ENCODE results near the gene RNF113B. TPM values are rescaled to one million over a fixed set of nuclear protein-coding genes. Genes with fewer than 3 reads are reported as not detected.

Gene RNF113B
- total and polyA plus RNA-seq, 12 donors: 0.15 to 0.27 TPM; not detected in 10

- no peak for DNase-seq
Observed at GRCh38 chr13:98150832-98151479, 26.1 kb downstream of the RNF113B start.

DNA sequence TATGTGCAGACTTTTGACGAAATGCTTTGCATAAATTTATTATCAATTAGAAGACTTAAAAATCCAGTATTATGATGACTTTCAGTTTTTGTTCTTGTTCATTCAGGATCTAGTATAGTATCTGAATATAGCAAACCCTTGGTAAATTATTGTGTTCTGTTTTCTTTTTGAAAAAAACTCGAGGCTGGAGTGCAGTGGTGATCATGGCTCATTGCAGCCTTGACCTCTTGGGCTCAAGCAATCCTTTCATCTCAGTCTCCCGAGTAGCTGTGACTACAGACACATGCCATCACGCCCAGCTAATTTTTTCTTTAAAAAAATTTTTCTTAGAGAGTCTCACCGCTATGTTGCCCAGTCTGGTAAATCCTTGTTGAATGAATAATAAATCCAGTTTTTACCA lies 29.5 kb downstream of the RNF113B start:
- peaks cover 26 to 43% of the 10 kb centered on the region in 2 donors for H3K4me1 ChIP-seq (replicated peaks in 1 of 2)
- no peaks in the 10 kb centered on the region for H3K27me3 ChIP-seq
- no peaks in the 10 kb centered on the region for H3K36me3 ChIP-seq (replicated peaks in 1 of 2)
- H3K4me3 ChIP-seq: no peak overlapping the region
- intact Hi-C loops (cut with DNase I): loop anchor here (10.0 kb wide), 2 partner anchors 67 to 247 kb away; no protein-coding TSS in a partner anchor
- TF ChIP-seq CTCF (IDR thresholded peaks at IDR 0.05) (peak in 4 of 6 experiments; percentile 7 to 20 (median 12)), POLR2A (IDR thresholded peaks at IDR 0.05) (no peak)
- DNase-seq: peak in 6 of 7 donors; percentile 38 to 69 (median 50)
- WGBS, 4 donors: 38 to 45% (median 42%) methylated on average over 5 of the region's 5 CpGs
- no peaks in the 10 kb centered on the region for H3K9me3 ChIP-seq (replicated peaks in 1 of 3)
- peak overlapping the region in 3 of 5 donors; percentile 35 to 65 (median 49) for H3K27ac ChIP-seq

More at GRCh38 chr13:98150832-98151479, 26.1 kb downstream of the RNF113B start:
- H3K4me1 ChIP-seq (replicated peaks in 1 of 2): peaks cover 12 to 31% of the 10 kb centered on the region in 2 donors
- H3K4me3 ChIP-seq: no peak overlapping the region
- no peak for TF ChIP-seq POLR2A (IDR thresholded peaks at IDR 0.05)
- TF ChIP-seq CTCF (IDR thresholded peaks at IDR 0.05): no peak
- no peaks in the 10 kb centered on the region for H3K9me3 ChIP-seq (replicated peaks in 1 of 3)
- H3K36me3 ChIP-seq (replicated peaks in 1 of 2): no peaks in the 10 kb centered on the region
- H3K27me3 ChIP-seq: no peaks in the 10 kb centered on the region
- H3K27ac ChIP-seq: no peak overlapping the region
- WGBS, 4 donors: 83 to 93% (median 88%) methylated on average over 8 of the region's 8 CpGs
- intact Hi-C loops (cut with DNase I): no loop called here

- Histone ChIP-seq H3K9me3 (replicated peaks in 1 of 3) (no peaks in the 10 kb centered on the region), H3K4me3 (peak overlapping the region in 1 of 4 donors; percentile 95), H3K36me3 (replicated peaks in 1 of 2) (no peaks in the 10 kb centered on the region), H3K4me1 (replicated peaks in 1 of 2) (peaks cover 26 to 43% of the 10 kb centered on the region in 2 donors), H3K27me3 (no peaks in the 10 kb centered on the region), H3K27ac (peak overlapping the region in 3 of 5 donors; percentile 76 to 85 (median 78))
- intact Hi-C loops (cut with DNase I): loop anchor here (10.0 kb wide), 2 partner anchors 70 to 250 kb away; no protein-coding TSS in a partner anchor
- peak in 6 of 7 donors; percentile 23 to 58 (median 40) for DNase-seq
- WGBS, 4 donors: 34 to 40% (median 38%) methylated on average over 10 of the region's 10 CpGs
- TF ChIP-seq CTCF (IDR thresholded peaks at IDR 0.05) (peak in 2 of 6 experiments; percentile 14 to 20), POLR2A (IDR thresholded peaks at IDR 0.05) (no peak)
Observed at GRCh38 chr13:98144801-98145350, 32.2 kb downstream of the RNF113B start.

DNA sequence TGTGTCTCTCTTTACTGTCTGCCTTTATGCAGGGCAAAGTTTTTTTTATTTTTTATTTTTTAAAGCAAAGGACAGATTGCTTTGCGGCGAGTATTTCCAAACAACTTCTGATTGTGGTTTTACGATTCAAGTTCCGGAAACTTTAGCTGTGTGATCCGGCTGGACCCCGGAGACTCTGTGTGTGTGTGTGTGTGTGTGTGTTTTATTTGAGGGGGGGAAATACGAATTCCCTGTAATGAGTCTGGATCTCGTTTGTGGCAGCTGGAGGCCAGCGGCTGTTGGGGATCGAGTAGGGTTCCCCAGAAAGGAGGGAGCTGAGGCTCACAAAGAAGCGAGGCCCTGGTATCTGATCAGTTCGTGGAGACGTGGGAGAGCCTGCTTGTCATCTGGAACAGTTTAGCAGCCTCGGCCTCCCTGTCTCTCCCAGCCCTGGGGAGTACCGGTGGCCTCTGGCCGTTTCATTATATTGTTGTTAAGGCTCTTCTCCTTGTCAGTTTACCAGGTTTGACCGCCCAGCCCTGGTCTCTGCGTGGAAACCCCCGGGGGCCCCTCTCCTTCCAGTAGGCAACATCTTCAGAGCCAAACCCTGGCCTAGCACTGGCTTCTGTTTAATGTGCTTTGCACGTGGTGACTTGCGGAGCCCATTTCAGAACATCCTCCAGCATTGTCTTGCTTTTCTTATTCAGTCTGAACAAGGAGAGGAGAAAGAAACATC lies 32.9 kb downstream of the RNF113B start:
- no peaks in the 10 kb centered on the region for H3K36me3 ChIP-seq (replicated peaks in 1 of 2)
- TF ChIP-seq CTCF (IDR thresholded peaks at IDR 0.05): no peak
- no peak for TF ChIP-seq POLR2A (IDR thresholded peaks at IDR 0.05)
- WGBS, 4 donors: 7 to 11% (median 8%) methylated on average over 11 to 21 of the region's 21 CpGs
- H3K9me3 ChIP-seq (replicated peaks in 1 of 3): no peaks in the 10 kb centered on the region
- peak overlapping the region in 4 of 5 donors; percentile 16 to 85 (median 77) for H3K27ac ChIP-seq
- no peaks in the 10 kb centered on the region for H3K27me3 ChIP-seq
- H3K4me3 ChIP-seq: peak overlapping the region in 3 of 4 donors; percentile 46 to 95 (median 75)
- peak in 5 of 7 donors; percentile 22 to 57 (median 37) for DNase-seq
- H3K4me1 ChIP-seq (replicated peaks in 1 of 2): peaks cover 26 to 43% of the 10 kb centered on the region in 2 donors
- intact Hi-C loops (cut with DNase I): loop anchor here (10.0 kb wide), 2 partner anchors 71 to 251 kb away; no protein-coding TSS in a partner anchor

All from adrenal gland (tissue), 12 donors.